Occipital lobe (tissue), 2 donors: Measurements from ENCODE around the gene PWWP2A. TPM values are rescaled to one million over a fixed set of nuclear protein-coding genes. Genes with fewer than 3 reads are reported as not detected.

Experiments used
- DNase-seq: peaks from one replicate; lab custom pipeline; 2025; lab: John Stamatoyannopoulos, UW
- total RNA-seq: library from RNA; depleted of rRNA; stranded (reverse); fragments of >200 nt; gene quantifications from one replicate; pipeline ENCODE4 v1.2.3, GENCODE V29; 2014

Gene PWWP2A
- total RNA-seq, 1 donor from 2014 or later = 43.0 TPM

GRCh38 chr5:160133071-160133917, 14.0 kb upstream of the PWWP2A start:
- no peak for DNase-seq

GRCh38 chr5:160129841-160130240, 10.6 kb upstream of the PWWP2A start:
- no peak for DNase-seq

- DNase-seq = no peak
These were observed 9.4 kb upstream of the PWWP2A start for GRCh38 chr5:160128632-160129031.

GRCh38 chr5:160119905-160120266, 636 bp upstream of the PWWP2A start:
- DNase-seq = no peak

- DNase-seq = peak; percentile 52
These were observed 705 bp downstream of the PWWP2A start for GRCh38 chr5:160118349-160119141.

GRCh38 chr5:160116991-160117390, 2.3 kb downstream of the PWWP2A start:
- DNase-seq = no peak

- DNase-seq = no peak
These were observed 11.1 kb downstream of the PWWP2A start for GRCh38 chr5:160108124-160108523.

- no peak for DNase-seq
These were observed 13.4 kb downstream of the PWWP2A start for GRCh38 chr5:160105686-160106360.

GRCh38 chr5:160097991-160098390, 21.3 kb downstream of the PWWP2A start:
- no peak for DNase-seq

GRCh38 chr5:160096178-160096577, 23.1 kb downstream of the PWWP2A start:
- DNase-seq = no peak

GRCh38 chr5:160092960-160093707, 26.1 kb downstream of the PWWP2A start:
- no peak for DNase-seq

- DNase-seq = no peak
These were observed 26.7 kb downstream of the PWWP2A start for GRCh38 chr5:160092514-160092913.

- no peak for DNase-seq
These were observed 29.2 kb downstream of the PWWP2A start for GRCh38 chr5:160090059-160090458.

- no peak for DNase-seq
These were observed 29.7 kb downstream of the PWWP2A start for GRCh38 chr5:160089531-160089930.

- no peak for DNase-seq
These were observed 30.4 kb downstream of the PWWP2A start for GRCh38 chr5:160088805-160089204.

GRCh38 chr5:160087199-160087598, 32.1 kb downstream of the PWWP2A start:
- no peak for DNase-seq

- DNase-seq = no peak
These were observed 35.1 kb downstream of the PWWP2A start for GRCh38 chr5:160084144-160084543.

GRCh38 chr5:160083501-160083900, 35.7 kb downstream of the PWWP2A start:
- DNase-seq = no peak

- DNase-seq = no peak
These were observed 36.4 kb downstream of the PWWP2A start for GRCh38 chr5:160082614-160083500.

- no peak for DNase-seq
These were observed 37.8 kb downstream of the PWWP2A start for GRCh38 chr5:160081495-160081894.
